Amygdala (tissue), 56 donors: ENCODE results near the gene ANO3.
"Not testable (repeated sequence)": the region's sequence is repeated elsewhere in the genome, so short reads cannot be mapped to it uniquely, and the experiment has no call there.

Experiments
- DNase-seq, 56 donors: peaks; one replicate each; lab custom pipeline; 2025; lab: John Stamatoyannopoulos, UW

The ANO3 gene

DNA sequence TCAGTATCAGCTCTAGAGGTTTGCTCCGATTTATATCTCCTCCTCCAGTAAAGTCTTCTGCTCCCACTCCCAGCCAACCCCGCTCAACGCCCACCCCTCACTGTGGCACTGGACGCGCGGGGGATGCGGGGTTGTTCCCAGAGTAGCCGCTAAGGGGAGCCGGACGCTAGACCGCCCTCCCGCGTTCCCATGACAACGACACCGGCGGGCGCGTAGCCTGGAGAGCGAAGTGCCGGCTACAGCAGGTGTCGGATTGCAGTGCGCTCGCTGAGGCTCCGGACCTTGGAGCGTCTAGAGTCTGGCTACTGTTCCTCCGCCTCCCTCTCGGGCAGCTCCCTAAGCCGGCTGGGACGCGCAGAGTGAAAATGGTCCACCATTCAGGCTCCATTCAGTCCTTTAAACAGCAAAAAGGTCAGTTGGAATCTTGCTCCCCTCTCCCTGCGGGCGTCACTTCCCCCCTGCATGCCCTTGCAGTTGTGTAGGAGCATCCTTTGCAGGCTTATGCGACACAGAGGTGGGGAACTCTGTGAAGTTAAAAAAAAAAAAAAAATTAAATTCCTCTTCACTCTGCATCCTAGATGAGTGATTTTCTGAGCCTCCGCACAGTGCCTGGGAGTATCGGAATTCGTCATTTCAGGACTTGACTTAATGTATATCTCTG, at the start of gene ANO3:
Gene ANO3, plus strand, starts transcription at position 220 of the 661 bp plus-strand sequence. Its CDS starts 146 bp downstream, at position 366.
- DNase-seq, result peak in 48 of 56 donors; percentile 1 to 66 (median 34)

DNA sequence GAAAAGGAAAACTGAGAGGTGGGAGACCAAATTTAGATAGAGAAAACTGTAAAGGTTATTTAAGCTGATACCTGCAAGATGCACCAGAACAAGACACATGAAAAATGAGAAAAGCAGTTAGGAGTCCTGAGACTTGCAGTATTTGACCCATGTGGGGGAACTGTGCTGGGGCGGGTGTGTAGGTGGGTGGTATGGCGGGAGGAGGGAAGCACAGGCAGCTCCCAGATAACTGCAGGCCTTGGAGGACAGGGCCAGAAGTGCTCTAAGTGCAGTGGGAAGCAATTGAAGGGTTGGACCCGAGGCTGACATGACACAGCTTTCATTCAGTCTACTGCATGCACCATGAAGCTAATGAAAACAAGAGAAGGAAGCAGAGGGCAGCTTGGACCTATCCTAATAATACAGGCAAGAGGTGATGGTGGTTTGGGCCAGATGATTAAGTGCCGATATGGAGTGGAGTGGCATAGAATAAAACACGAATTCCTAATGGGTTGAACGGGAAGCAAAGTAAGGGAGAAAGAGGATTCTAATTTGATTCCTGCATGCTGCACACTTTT, 48.0 kb upstream of the ANO3 start:
- no peak for DNase-seq

DNA sequence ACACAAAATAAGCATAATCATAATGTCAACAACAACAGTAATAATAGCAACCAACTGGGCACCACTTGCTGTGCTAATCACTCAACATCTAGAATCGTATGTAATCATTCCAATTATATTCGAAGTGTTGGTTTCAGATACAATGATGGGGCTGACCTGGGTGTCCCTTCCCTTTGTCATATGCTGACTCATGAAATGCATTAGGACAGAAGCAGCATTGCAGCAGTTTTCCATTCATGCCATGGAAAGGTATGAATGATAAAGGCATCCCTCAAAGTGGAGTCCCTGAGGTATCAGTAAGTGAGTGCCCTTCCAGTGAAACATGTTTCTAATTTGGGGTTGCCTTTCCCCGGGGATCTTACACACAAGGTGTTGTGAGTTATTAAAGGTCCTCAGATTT, 46.3 kb upstream of the ANO3 start:
- no peak for DNase-seq

DNA sequence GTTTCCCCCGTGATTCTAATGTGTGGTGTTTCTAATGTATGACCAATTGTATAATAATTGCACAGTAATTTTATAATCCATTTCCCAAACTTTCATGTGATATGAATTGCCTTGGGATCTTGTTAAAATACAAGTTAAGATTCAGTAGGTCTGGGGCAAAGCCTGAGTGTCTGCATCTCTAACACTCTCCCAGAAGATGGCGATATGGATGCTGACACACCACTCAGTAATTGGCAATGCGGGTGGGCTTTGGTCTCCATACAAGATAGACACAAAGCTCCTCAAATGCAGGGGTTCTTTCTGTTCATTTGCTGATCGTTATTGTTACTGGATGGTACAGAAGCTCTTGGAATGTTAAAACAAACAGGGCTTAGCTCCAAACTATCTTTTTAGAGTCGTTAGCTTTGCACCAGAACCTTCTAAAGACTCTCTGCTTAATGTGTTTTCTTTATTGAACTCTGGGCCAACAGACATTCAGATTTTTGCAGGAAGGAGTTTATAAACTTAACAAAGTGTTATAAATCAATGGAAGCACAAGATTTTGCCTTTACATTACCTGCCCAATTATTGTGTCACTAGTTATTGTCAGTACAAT, 45.4 kb upstream of the ANO3 start:
- DNase-seq, result peak in 1 of 56 donors; percentile 2

DNA sequence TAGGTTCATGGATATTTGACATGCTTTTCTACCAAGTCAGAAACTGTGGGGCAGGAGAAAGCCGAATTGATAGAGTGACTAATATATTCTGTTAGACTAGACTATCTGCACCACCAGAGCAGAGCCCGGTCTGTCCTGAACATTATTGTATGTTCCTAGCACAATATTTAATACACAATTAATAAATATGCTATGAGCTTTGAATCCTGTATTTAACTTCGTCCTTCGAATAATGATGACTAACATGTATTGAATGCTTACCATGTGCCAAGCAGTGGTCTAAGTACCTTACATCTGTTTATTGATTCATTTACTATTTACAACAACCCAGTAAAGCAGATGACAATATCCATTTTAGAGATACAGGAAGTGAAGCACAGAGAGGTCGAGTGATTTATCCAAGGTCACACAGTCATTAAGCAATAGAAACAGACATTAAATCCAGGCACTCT, 44.8 kb upstream of the ANO3 start:
- DNase-seq, result no peak

DNA sequence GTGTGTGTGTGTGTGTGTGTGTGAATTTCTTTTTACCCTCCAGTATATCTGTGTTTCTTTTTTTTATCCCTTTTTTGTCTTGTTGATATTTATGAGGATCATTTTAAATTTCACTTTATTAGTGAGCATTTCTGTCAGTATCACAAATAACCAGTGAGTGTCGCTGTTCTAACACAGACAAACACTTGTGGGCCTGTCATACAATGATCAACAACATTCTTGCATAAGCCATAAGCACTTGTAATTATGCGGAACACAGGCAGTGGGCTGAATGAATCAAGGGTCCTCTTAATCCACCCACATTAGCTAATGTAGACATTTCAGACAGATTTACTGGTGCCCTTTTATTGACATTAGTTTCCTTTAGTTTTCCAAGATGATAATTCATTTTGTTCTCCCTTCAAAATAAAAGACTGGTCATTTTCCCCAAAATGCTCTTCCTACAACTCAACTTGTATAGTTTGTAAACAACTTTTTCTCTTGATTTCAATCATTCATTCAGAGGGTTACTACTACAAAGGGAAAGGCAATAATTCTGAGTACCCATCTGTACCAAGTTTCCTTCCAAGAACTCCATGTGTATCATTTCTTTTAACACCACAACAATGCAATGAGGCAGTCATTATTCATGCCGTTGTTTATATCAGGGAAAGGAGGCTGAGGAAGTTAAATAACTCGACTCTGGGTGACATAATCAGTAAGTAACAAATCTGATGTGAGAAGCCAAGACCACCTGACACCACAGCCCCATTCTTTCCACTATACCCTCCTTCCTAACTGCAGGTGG, 34.5 kb upstream of the ANO3 start:
- peak in 5 of 56 donors; percentile 8 to 55 (median 13) for DNase-seq

DNA sequence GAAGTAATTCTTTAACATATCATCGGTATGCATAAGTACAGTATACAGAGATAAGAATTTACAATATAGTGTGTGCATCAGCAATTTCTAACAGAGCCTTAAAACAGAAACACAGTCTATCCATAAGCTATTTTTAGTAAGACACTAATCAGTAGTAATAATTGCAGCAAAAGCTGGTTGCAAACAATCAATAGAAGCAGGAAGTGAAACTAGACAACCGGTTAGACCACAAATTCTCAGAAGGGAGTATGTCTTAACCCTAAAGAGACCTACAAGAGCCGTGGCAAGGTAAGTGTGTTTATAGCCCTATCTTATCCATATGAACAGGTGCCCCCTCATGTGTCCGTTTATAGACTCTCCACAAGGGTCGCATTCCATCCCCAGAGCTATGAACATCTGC, 15.6 kb upstream of the ANO3 start:
- DNase-seq, result not testable (repeated sequence)

DNA sequence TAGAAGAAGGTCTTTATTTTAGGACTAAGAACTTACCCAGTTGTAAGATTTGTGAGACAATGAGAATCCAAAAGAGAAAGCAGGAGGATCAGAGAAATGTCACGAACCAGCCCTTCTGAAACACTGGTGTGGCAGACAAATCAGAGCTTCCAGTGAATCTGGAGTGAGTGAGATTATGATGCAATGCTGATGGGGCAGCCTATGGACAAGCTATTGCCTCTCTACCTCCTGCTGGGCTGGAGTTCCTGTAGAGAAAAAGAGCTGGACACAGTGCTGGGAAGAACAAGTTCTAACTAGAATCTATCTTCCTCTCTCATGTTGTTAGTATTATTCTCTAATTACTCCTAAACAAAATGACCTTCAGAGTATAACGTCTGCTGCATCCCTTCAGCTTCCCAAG, 12.0 kb upstream of the ANO3 start:
- no peak for DNase-seq

DNA sequence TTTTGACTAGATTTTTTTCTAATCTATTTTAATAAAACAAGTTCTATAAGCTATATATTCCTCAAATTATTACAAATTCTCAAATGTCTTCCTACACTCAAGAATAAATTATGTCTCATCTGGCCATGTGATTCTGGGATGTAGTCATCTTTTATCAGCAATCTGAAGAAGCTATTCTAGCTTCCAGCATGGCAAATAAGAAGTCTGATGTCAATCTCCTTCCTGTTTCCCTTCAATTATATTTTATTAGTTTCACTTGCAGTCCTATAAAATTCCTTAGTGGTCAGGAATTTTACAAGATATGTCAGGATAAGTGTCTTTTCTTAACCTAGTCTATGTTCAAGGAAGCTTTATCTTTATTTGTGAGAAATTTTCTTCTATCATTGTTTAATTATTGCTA, 10.4 kb upstream of the ANO3 start:
- no peak for DNase-seq

DNA sequence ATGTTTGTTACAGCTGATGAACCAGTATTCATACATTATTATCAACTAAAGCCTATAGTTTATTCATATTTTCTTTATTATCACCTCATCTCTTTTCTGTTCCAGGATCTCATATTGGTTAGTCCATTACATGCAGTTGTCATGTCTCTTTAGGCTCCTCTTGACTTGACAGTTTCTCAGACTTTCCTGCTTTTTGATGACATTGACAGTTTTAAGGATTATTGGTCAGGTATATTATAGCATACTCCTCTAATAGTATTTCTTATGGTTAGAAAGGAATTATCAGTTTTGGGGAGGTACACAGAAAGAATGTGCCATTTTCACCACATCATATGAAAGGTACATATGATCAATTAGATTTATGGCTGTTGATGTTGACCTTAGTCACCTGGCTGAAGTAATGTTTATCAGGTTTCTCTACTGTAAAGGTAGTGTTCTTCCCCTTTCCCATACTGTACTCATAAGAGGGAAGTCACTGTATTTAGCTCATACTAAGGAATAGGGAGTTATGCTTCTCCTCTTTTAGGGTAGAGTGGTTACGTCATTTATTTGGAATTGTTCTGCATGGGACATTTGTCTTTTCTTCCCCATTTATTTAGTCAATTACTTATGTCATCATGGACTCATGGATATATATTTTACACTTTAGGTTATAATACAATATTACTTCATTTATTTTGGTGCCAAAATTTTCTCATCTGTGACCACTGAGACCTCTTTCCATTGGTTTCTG, 9.4 kb upstream of the ANO3 start:
- DNase-seq, result no peak

DNA sequence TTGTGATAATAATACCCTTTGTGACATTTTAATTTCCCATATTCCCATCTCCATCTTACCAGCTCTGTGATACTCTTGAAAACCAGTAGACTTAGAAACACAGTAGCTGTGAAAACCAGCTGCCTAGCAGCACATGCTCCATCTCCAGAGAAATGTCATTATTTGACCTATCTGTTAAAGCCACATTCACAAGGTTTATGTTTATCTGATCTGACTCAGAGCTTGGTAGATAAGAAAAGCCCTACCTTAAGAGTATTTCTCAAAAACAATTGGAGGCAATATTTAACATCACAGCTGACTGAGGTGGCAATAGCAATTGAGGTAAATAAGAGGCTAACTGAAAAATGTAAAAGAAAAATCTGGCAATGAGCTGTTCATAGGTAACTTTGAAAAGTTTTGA, 8.1 kb upstream of the ANO3 start:
- DNase-seq, result no peak

DNA sequence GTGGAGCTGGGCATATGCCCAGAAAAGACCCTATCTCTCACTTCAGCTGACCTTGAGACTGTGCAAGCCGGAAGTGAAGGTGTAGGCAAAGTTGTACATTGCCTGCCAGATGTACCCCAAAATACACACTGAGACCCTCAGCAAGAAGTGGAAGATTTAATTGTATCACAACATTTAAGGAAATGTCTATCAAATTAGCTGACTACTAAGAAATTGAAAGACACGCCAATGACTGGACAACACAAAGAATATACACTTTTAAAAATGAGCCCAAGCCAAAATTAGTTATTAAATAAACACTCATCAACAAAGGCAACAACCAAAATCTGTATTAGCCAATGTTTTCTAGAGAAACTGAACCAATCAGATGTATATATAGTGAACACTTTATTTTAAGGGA, 7.7 kb upstream of the ANO3 start:
- DNase-seq, result no peak

DNA sequence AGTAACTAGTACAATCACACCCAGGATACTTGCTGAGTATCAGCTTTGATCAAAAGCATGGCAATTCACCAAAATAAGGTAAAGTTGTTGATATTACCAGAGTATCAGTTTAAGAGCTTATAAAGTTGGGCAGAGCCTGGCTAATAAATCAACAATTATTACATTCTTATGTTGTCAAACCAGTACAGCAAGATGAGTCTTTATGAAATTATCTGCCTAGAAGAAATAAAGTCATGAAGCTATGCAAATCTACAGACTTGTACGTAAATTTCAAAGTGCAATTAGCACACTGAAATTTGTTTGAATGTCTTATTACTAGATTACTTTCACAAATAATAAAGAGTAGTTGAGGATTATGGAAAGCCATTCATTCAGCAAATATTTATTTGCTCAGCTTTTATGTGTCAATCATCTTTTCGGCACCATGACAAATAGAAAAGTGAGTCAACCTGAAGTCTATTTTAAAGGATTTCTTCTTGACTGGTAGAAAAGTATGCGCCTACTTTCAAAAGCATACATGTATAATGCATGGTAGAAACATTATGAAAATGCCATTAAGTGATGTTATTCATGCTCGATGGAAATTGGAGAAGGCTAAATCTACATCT, 5.0 kb upstream of the ANO3 start:
- no peak for DNase-seq

DNA sequence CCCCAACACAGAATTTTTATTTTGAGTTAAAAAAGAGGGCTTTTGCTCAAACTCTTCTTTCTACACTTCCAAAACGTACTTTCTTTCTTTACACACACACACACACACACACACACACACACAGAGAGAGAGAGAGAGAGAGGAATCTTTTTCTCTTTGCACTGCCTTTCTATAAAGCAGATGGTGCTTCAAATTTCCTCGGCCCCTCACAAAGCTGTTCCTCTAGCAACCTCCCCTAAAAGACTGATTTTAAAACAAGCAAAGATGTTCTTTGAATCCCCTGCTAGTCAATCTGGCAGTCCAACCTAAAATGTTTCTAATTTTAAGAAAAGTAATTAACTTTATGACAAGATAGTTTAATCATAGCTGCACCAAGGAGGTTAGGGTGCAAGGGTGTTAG, 2.7 kb upstream of the ANO3 start:
- DNase-seq, result no peak

DNA sequence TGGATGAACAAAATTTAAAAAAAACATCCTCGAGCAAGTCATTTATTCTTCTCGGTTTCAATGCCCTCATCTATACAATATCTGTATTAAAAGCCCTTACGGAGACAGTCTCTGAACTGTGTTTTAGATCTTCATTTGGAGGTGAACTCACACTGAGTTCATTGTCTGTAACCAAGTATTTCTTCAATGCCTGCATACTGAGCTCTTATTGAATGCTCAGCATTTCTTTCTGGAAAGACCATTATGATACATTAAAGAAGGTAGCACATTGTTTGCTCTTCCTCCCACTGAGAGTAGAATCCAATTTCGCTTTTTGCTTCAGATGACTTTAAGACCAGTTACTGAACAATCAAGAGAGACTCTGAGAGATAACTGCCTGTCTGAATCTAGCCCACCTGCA, 1.7 kb upstream of the ANO3 start:
- no peak for DNase-seq

DNA sequence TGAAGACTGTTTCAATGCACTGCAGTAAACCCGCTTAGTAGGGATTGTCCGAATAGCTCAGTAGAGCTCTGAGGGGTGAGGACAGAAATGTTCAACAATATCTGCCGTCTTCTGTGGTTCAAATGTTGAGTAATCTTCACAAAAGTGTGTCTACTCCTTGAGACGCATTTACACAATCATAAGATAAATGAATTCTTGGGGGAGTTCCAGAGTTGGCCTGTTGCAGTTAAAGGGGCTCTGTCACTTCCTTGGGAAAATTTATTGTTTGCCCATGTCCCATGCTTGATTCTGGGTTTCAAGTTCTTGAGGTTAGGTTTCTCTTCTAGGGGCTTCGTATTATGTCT, 614 bp downstream of the ANO3 start:
- DNase-seq, result no peak

DNA sequence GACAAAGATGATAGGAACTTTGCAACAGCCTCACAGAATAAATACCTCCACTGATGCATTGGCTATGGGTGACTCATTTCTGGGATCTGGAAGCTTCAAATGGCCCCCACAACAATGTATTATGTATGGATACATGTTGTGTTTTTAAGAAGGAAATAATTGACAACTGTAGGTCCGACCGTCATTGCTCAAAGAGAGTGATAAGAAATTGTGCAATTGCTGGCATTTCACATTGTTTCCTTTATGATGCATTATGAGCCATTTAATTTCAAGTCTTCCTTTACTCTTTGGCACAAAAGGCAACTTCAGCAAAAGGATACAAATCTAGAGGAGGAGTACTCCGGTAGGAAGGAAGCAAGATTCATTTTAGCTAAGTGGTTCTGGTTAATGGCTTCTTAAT, 2.0 kb downstream of the ANO3 start:
- DNase-seq, result no peak

DNA sequence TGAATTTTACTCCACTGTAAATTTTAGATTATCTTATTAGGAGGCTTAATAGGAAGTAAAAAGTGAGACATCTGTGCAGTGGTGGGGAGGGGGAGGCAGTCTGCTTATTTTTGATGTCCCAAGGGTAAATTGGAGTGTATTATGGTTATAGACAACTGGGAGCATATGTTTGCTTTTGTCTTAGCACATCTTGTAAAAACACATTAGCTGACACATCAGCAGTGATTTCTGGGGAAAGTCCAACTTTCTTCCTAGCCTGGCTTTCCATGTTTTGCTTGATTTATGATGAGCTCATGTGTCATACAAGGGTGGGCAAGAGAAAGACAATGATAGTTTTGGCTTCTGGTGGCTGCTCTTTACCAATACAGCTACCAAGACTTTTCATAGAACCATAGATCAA, 4.0 kb downstream of the ANO3 start:
- DNase-seq, result no peak

DNA sequence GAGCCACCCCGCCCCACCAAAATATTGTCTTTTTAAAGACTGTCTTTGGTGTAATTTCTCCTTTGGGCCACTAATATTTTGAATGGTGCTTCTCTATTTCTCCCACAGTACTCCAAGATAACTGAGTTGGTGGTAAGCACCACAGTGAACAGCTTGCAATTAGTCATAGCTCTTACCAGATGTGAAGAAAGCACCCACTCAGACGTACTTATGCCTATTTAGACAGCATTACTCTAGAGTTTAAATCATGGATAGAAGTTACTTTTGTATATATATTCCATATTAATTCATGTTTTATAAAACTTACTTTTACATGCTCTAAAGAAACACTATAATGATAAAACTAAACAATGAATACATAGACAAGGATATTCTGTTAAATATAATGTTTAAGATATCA, 12.7 kb downstream of the ANO3 start:
- DNase-seq, result peak in 4 of 56 donors; percentile 0 to 23 (median 8)

DNA sequence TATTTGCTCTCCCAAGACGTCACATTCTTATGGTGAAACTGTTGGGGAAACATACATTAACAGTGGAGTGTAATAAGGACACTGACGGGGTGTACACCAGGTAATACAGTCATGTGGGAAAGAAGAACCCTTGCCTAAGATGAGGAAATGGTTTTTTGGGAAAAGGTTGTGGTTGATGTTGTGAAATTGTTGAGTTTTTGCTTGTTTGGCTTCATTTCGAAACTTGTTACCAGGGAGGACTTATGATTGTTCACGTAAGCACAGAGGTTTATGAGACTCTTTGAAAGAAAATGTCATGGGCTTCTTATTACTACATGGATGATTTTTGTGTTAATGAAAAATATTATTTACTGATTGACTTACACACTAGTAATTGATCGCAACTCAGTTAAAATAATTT, 16.8 kb downstream of the ANO3 start:
- no peak for DNase-seq
